H1 (cell line): Measurements from ENCODE around the gene IQCH. TPM values are rescaled to one million over a fixed set of nuclear protein-coding genes. Genes with fewer than 3 reads are reported as not detected.

Experiments
- CTCF ChIA-PET: fragments of 300-600 bp; sonication (Branson Sonifier 250); formaldehyde crosslinking; loops from one replicate; lab custom pipeline; 2021; ENCODE audit not compliant: partially characterized antibody; lab: Charles Lee
- POLR2A ChIA-PET: fragments of 300-600 bp; sonication (Branson Sonifier 250); formaldehyde crosslinking; loops from one replicate; lab custom pipeline; 2021; ENCODE audit warnings: inconsistent platforms; ENCODE audit not compliant: partially characterized antibody; lab: Charles Lee
- DNase-seq, 2 experiments: peaks; one replicate each; pipeline versions ENCODE4 v3.0.0 to v3.0.0-alpha.2; 2010 to 2022; ENCODE audit warnings: low spot score in 2 of 2, low read depth in 1 of 2, mixed read lengths in 1 of 2
- FAIRE-seq: peaks from 2 replicates; lab custom pipeline; 2011; peaks lifted over from hg19 to GRCh38; lab: Jason Lieb, UNC
- H2AFZ ChIP-seq: 2 replicates; pipeline ENCODE4 v1.8.1; 2012; ENCODE audit warnings: low read length, inconsistent platforms
- H2AK5ac ChIP-seq: 2 replicates; pipeline ENCODE4 v1.6.1; 2013; ENCODE audit warnings: low read depth, low read length
- H2BK120ac ChIP-seq: replicated peaks from 2 replicates; pipeline ENCODE3; 2013; ENCODE audit warnings: low read depth, low read length, inconsistent platforms
- H2BK12ac ChIP-seq: 2 replicates; pipeline ENCODE4 v1.6.1; 2013; ENCODE audit warnings: low read depth, low read length
- H2BK15ac ChIP-seq: 2 replicates; pipeline ENCODE4 v1.6.1; 2013; ENCODE audit warnings: low read length
- H2BK20ac ChIP-seq: 2 replicates; pipeline ENCODE4 v1.6.1; 2013; ENCODE audit warnings: low read length
- H2BK5ac ChIP-seq: 2 replicates; pipeline ENCODE4 v1.6.1; 2013; ENCODE audit warnings: low read depth, low read length
- H3K14ac ChIP-seq: 2 replicates; pipeline ENCODE4 v1.6.1; 2013; ENCODE audit warnings: inconsistent platforms; ENCODE audit not compliant: insufficient read length
- H3K18ac ChIP-seq: 2 replicates; pipeline ENCODE4 v1.6.1; 2013; ENCODE audit warnings: low read length; ENCODE audit errors: extremely low read depth
- H3K23ac ChIP-seq: 2 replicates; pipeline ENCODE4 v1.6.1; 2013; ENCODE audit warnings: inconsistent platforms; ENCODE audit not compliant: insufficient read length
- H3K23me2 ChIP-seq: 2 replicates; pipeline ENCODE4 v1.6.1; 2013; ENCODE audit warnings: low read depth, low read length
- H3K27ac ChIP-seq: 2 replicates; pipeline ENCODE4 v1.6.1; 2011; ENCODE audit warnings: low read depth, low read length, inconsistent platforms
- H3K27me3 ChIP-seq, 4 experiments: replicated peaks in 1 of 4; 1 replicate in 1 of 4; 2 replicates in 3 of 4; pipeline versions ENCODE4 v1.6.1 to v1.8.1; 2011 to 2013; ENCODE audit warnings: low read length in 3 of 4, mild to moderate bottlenecking in 3 of 4, inconsistent platforms in 2 of 4, mixed read lengths in 2 of 4, moderate library complexity in 1 of 4; ENCODE audit not compliant: control insufficient read depth in 3 of 4, insufficient read depth in 3 of 4; ENCODE audit errors: extremely low read depth in 1 of 4
- H3K36me3 ChIP-seq, 4 experiments: 2 replicates each; pipeline versions ENCODE4 v1.6.1 to v1.8.1; 2011 to 2013; ENCODE audit warnings: mild to moderate bottlenecking in 4 of 4, low read length in 3 of 4, moderate library complexity in 2 of 4, control low read depth in 1 of 4, inconsistent platforms in 1 of 4; ENCODE audit not compliant: insufficient read depth in 4 of 4, control insufficient read depth in 2 of 4
- H3K4ac ChIP-seq: replicated peaks from 2 replicates; pipeline ENCODE3; 2013; ENCODE audit warnings: low read length, low read depth, mixed read lengths, inconsistent platforms; ENCODE audit not compliant: insufficient read length
- H3K4me1 ChIP-seq, 4 experiments: replicated peaks in 1 of 4; 1 replicate in 1 of 4; 2 replicates in 3 of 4; pipeline versions ENCODE4 v1.6.1 to v1.8.1; 2011 to 2013; ENCODE audit warnings: low read length in 3 of 4, inconsistent platforms in 2 of 4, mixed read lengths in 1 of 4; ENCODE audit not compliant: insufficient read depth in 4 of 4, control insufficient read depth in 3 of 4
- H3K4me2 ChIP-seq, 2 experiments: 2 replicates each; pipeline versions ENCODE4 v1.6.1 to v1.8.1; 2011 to 2013; ENCODE audit warnings: low read depth in 2 of 2, low read length in 2 of 2, control low read depth in 1 of 2, inconsistent platforms in 1 of 2, mild to moderate bottlenecking in 1 of 2; ENCODE audit not compliant: insufficient read depth in 1 of 2
- H3K4me3 ChIP-seq, 4 experiments: fragments of 200-600, 300-600 bp in 1 of 4; sonication (generic), shearing (Covaris generic), sonication (Bioruptor Twin) in 1 of 4; 2 replicates each; pipeline versions ENCODE4 v1.5.1 to v1.8.1; 2011 to 2016; ENCODE audit warnings: low read length in 4 of 4, low read depth in 3 of 4, control low read depth in 2 of 4, inconsistent platforms in 2 of 4, mild to moderate bottlenecking in 2 of 4, mixed read lengths in 1 of 4, moderate library complexity in 1 of 4; ENCODE audit not compliant: insufficient read depth in 2 of 4; ENCODE audit errors: extremely low read depth in 1 of 4
- H3K56ac ChIP-seq: replicated peaks from 2 replicates; pipeline ENCODE3; 2013; ENCODE audit warnings: low read depth, mild to moderate bottlenecking, mixed read lengths, low read length, inconsistent platforms; ENCODE audit not compliant: insufficient read length
- H3K79me1 ChIP-seq: 2 replicates; pipeline ENCODE4 v1.6.1; 2013; ENCODE audit warnings: low read depth, low read length, control low read depth
- H3K79me2 ChIP-seq, 2 experiments: 2 replicates each; pipeline versions ENCODE4 v1.6.1 to v1.8.1; 2012 to 2013; ENCODE audit warnings: low read length in 2 of 2, mild to moderate bottlenecking in 2 of 2, inconsistent platforms in 1 of 2; ENCODE audit not compliant: insufficient read depth in 2 of 2, control insufficient read depth in 1 of 2
- H3K9ac ChIP-seq, 4 experiments: replicated peaks in 1 of 4; 1 replicate in 1 of 4; 2 replicates in 3 of 4; pipeline versions ENCODE4 v1.6.1 to v1.8.1; 2011 to 2013; ENCODE audit warnings: low read depth in 3 of 4, low read length in 3 of 4, control low read depth in 2 of 4, mild to moderate bottlenecking in 2 of 4, moderate library complexity in 2 of 4, inconsistent platforms in 1 of 4; ENCODE audit errors: extremely low read depth in 1 of 4
- H3K9me3 ChIP-seq, 2 experiments: 2 replicates each; pipeline versions ENCODE4 v1.6.1 to v1.8.1; 2012 to 2013; ENCODE audit warnings: mild to moderate bottlenecking in 2 of 2, moderate library complexity in 2 of 2, control low read depth in 1 of 2, inconsistent platforms in 1 of 2, low read depth in 1 of 2, low read length in 1 of 2, mixed read lengths in 1 of 2; ENCODE audit not compliant: insufficient read depth in 2 of 2
- H4K20me1 ChIP-seq, 2 experiments: replicated peaks in 1 of 2; 2 replicates each; pipeline versions ENCODE3 to v1.8.1; 2011 to 2013; ENCODE audit warnings: inconsistent platforms in 2 of 2, low read length in 2 of 2, mild to moderate bottlenecking in 1 of 2; ENCODE audit not compliant: insufficient read depth in 2 of 2, control insufficient read depth in 1 of 2
- H4K5ac ChIP-seq: 2 replicates; pipeline ENCODE4 v1.6.1; 2013; ENCODE audit warnings: low read length, low read depth, mixed read lengths, inconsistent platforms; ENCODE audit not compliant: insufficient read length
- H4K8ac ChIP-seq: 2 replicates; pipeline ENCODE4 v1.8.0; 2013; ENCODE audit warnings: mild to moderate bottlenecking, moderate library complexity, low read length, inconsistent platforms; ENCODE audit not compliant: insufficient read depth; ENCODE audit errors: extremely low read depth
- H4K91ac ChIP-seq: replicated peaks from 2 replicates; pipeline ENCODE3; 2013; ENCODE audit warnings: low read length, mixed read lengths, inconsistent platforms; ENCODE audit not compliant: insufficient read length
- ASH2L ChIP-seq: fragments of 200-600, 300-600 bp; sonication (generic); IDR thresholded peaks from one replicate; pipeline ENCODE4 v1.7.1; 2017; ENCODE audit warnings: low read length
- CEBPB ChIP-seq: IDR thresholded peaks from 2 replicates; pipeline ENCODE4 v1.6.1; 2012; ENCODE audit warnings: low read depth, low read length
- GTF2F1 ChIP-seq: IDR thresholded peaks from 2 replicates; pipeline ENCODE4 v1.6.1; 2012; ENCODE audit warnings: low read depth, low read length, improper control_type of control experiment, borderline replicate concordance
- SIRT6 ChIP-seq: IDR thresholded peaks from one replicate; pipeline ENCODE4 v1.7.1; 2012; ENCODE audit warnings: low read length, inconsistent platforms
- SIX5 ChIP-seq: IDR thresholded peaks from 2 replicates; pipeline ENCODE4 v1.6.1; 2011; ENCODE audit warnings: mild to moderate bottlenecking, low read depth, low read length
- SP2 ChIP-seq: IDR thresholded peaks from 2 replicates; pipeline ENCODE4 v1.6.1; 2012; ENCODE audit warnings: mild to moderate bottlenecking, low read length, inconsistent platforms
- TEAD4 ChIP-seq: IDR thresholded peaks from 2 replicates; pipeline ENCODE4 v1.6.1; 2012; ENCODE audit warnings: low read depth, low read length, inconsistent platforms, mixed read lengths
- WGBS, 2 experiments: shearing (Covaris generic) in 1 of 2; methylation state at CpG; one replicate each; pipeline versions ENCODE4 v1.1.6 to v1.1.7; 2013 to 2015; ENCODE audit warnings: low lambda C conversion rate in 2 of 2, mixed read lengths in 2 of 2, inconsistent platforms in 1 of 2, low coverage in 1 of 2, missing lambda C conversion rate in 1 of 2; ENCODE audit not compliant: insufficient replicate concordance in 2 of 2, insufficient coverage in 1 of 2, insufficient read length in 1 of 2; ENCODE audit errors: extremely low coverage in 1 of 2, missing lambda C conversion rate in 1 of 2; 5-methylcytosine and 5-hydroxymethylcytosine counted together
- polyA plus RNA-seq, 7 experiments: library from polyadenylated mRNA; depleted of rRNA in 3 of 7; stranded (reverse) in 5 of 7; unstranded in 2 of 7; fragments of >200 nt in 5 of 7; fragments of 200-250 nt in 2 of 7; gene quantifications; 1 replicate in 5 of 7; 2 replicates in 1 of 7; 4 replicates in 1 of 7; pipeline versions ENCODE4 v1.2.1 to v1.2.3, GENCODE V29; 2011 to 2013; ENCODE audit warnings: missing spikeins in 2 of 7, mixed read lengths in 2 of 7
- total RNA-seq: library from RNA; stranded (reverse); fragmentation: NEBNext Ultra II Directional; extraction: Animal tissue kit (Norgen Biotek cat#: 25700); gene quantifications from 2 replicates; pipeline ENCODE4 v1.2.1, GENCODE V29; 2021
- TF ChIP-seq, protein P1 (sequence below): IDR thresholded peaks from 2 replicates; pipeline ENCODE4 v1.6.1; 2011; ENCODE audit warnings: low read length, improper control_type of control experiment

The IQCH gene
- total and polyA plus RNA-seq, 2 of the 8 experiments (the other 6 are each of a cell fraction or from before 2014, with no cell fraction given), result 0.60 to 1.9 TPM

GRCh38 chr15:67419705-67420104 lies 165.1 kb downstream of the IQCH start:
- CTCF ChIA-PET, result interaction anchor here (1.0 to 2.9 kb wide), 2 partner anchors 11 to 14 kb away, joined by 3 to 12 read pairs; no protein-coding TSS in a partner anchor
- no peak overlapping the region for H3K56ac ChIP-seq

More at GRCh38 chr15:67419705-67420104, 165.1 kb downstream of the IQCH start:
- H4K91ac ChIP-seq, result no peak overlapping the region
- no peaks in the 10 kb centered on the region for H4K20me1 ChIP-seq
- no peaks in the 10 kb centered on the region for H3K36me3 ChIP-seq
- H3K79me1 ChIP-seq, result no peaks in the 10 kb centered on the region
- FAIRE-seq (no peak), DNase-seq (no peak)
- no peaks in the 10 kb centered on the region for H3K9me3 ChIP-seq
- H2BK12ac ChIP-seq, result no peak overlapping the region
- H3K27ac ChIP-seq, result no peak overlapping the region
- no peak overlapping the region for H2AFZ ChIP-seq
- no peak overlapping the region for H3K14ac ChIP-seq
- no peaks in the 10 kb centered on the region for H3K23me2 ChIP-seq
- H2BK120ac ChIP-seq, result no peak overlapping the region
- H3K79me2 ChIP-seq, result no peaks in the 10 kb centered on the region
- no peak overlapping the region for H3K4me3 ChIP-seq
- no peaks in the 10 kb centered on the region; a peak in 1 of 7 replicates for H3K27me3 ChIP-seq
- H3K18ac ChIP-seq, result no peak overlapping the region
- H2BK15ac ChIP-seq, result no peak overlapping the region
- no peaks in the 10 kb centered on the region for H3K4me1 ChIP-seq
- WGBS, 2 experiments, result 83% methylated on average over 3 of the region's 3 CpGs; no CpG with 5 or more reads in 1 of the 2 experiments
- no peak overlapping the region for H4K5ac ChIP-seq
- H3K4ac ChIP-seq, result no peak overlapping the region
- H3K9ac ChIP-seq, result no peak overlapping the region
- no peak overlapping the region for H3K23ac ChIP-seq
- no peak overlapping the region for H2BK5ac ChIP-seq
- no peak overlapping the region for H2AK5ac ChIP-seq
- POLR2A ChIA-PET, result no interaction called here
- no peak overlapping the region for H3K4me2 ChIP-seq
- TF ChIP-seq SP2 (no peak), GTF2F1 (no peak), CEBPB (no peak), SIX5 (no peak), TEAD4 (no peak), SIRT6 (no peak), ASH2L (no peak)
- TF ChIP-seq, protein P1, sequence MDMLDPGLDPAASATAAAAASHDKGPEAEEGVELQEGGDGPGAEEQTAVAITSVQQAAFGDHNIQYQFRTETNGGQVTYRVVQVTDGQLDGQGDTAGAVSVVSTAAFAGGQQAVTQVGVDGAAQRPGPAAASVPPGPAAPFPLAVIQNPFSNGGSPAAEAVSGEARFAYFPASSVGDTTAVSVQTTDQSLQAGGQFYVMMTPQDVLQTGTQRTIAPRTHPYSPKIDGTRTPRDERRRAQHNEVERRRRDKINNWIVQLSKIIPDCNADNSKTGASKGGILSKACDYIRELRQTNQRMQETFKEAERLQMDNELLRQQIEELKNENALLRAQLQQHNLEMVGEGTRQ, result no peak
- H2BK20ac ChIP-seq, result no peak overlapping the region
- no peak overlapping the region for H4K8ac ChIP-seq
